Body of pancreas (tissue), 4 donors: Measurements from ENCODE around the gene ANO2. TPM values are rescaled to one million over a fixed set of nuclear protein-coding genes. Genes with fewer than 3 reads are reported as not detected.

Source experiments
- ATAC-seq: fragments of 150-250 bp; one replicate; pipeline ENCODE4 v1.9.1; 2016
- DNase-seq, 4 donors: peaks; one replicate each; pipeline ENCODE4 v3.0.0-alpha.2; 2019
- H3K27ac ChIP-seq, 4 donors: fragments of 200-600 bp; sonication (generic); 1 replicate in 3 of 4; 2 replicates in 1 of 4; pipeline versions ENCODE4 v1.5.1 to v1.6.1; 2016 to 2019; ENCODE audit warnings: mild to moderate bottlenecking in 1 of 4, mixed read lengths in 1 of 4, moderate library complexity in 1 of 4
- H3K27me3 ChIP-seq, 2 donors: fragments of 200-600 bp; sonication (generic); one replicate each; pipeline ENCODE4 v1.6.0; 2016; ENCODE audit warnings: mild to moderate bottlenecking in 1 of 2
- H3K36me3 ChIP-seq, 2 donors: fragments of 200-600 bp; sonication (generic); replicated peaks in 1 of 2; 2 replicates each; pipeline ENCODE4 v1.5.1; 2016; ENCODE audit warnings: low read depth in 2 of 2; ENCODE audit not compliant: insufficient read depth in 1 of 2
- H3K4me1 ChIP-seq: fragments of 200-600 bp; sonication (generic); one replicate; pipeline ENCODE4 v1.6.0; 2016
- H3K4me3 ChIP-seq, 2 donors: fragments of 200-600 bp; sonication (generic); 1 replicate in 1 of 2; 2 replicates in 1 of 2; pipeline ENCODE4 v1.5.1; 2016 to 2019
- H3K9me3 ChIP-seq, 3 donors: fragments of 200-600 bp; sonication (generic); 1 replicate in 2 of 3; 2 replicates in 1 of 3; pipeline ENCODE4 v1.5.1; 2016
- CTCF ChIP-seq, 7 experiments: fragments of 450-650 bp in 4 of 7; fragments of 200-600 bp in 3 of 7; sonication (generic) in 3 of 7; IDR thresholded peaks; one replicate each; pipeline ENCODE4 v1.5.1; 2016 to 2019; ENCODE audit warnings: antibody characterized with exemption in 7 of 7
- POLR2A ChIP-seq, 3 donors: fragments of 450-650 bp; IDR thresholded peaks; one replicate each; pipeline ENCODE4 v1.6.1; 2016; ENCODE audit warnings: antibody characterized with exemption in 3 of 3, mild to moderate bottlenecking in 2 of 3
- WGBS, 2 donors: methylation state at CpG; one replicate each; pipeline ENCODE4 v1.1.5; 2017; 5-methylcytosine and 5-hydroxymethylcytosine counted together
- intact Hi-C: fragments of 100-400 bp; cut with DNase I; formaldehyde crosslinking; loops from one replicate; pipeline ENCODE4 v1.15.1; 2023
- total RNA-seq, 2 donors: library from RNA; depleted of rRNA; stranded (reverse); fragments of >200 nt; gene quantifications; one replicate each; pipeline ENCODE4 v1.1.0, GENCODE V29; 2016

Gene ANO2
- total RNA-seq, 2 donors from 2014 or later = 2.1 to 4.3 TPM

- DNase-seq (no peak), ATAC-seq (no peak)
- H3K4me1 ChIP-seq = no peaks in the 10 kb centered on the region
- H3K9me3 ChIP-seq = no peaks in the 10 kb centered on the region
- H3K4me3 ChIP-seq = no peak overlapping the region
- no peaks in the 10 kb centered on the region for H3K27me3 ChIP-seq
- WGBS, 2 donors = 54 to 81% methylated on average over 1 of the region's 1 CpG
- no peak for TF ChIP-seq POLR2A (IDR thresholded peaks at IDR 0.05)
- no peak for TF ChIP-seq CTCF (IDR thresholded peaks at IDR 0.05)
- H3K27ac ChIP-seq = no peak overlapping the region
- no peaks in the 10 kb centered on the region for H3K36me3 ChIP-seq
- intact Hi-C loops = no loop called here
Measured at GRCh38 chr12:5710260-5710878, 234.7 kb downstream of the ANO2 start.

- H3K27me3 ChIP-seq = no peaks in the 10 kb centered on the region
- ATAC-seq = no peak
- no peak overlapping the region for H3K27ac ChIP-seq
- no peaks in the 10 kb centered on the region for H3K9me3 ChIP-seq
- TF ChIP-seq POLR2A (IDR thresholded peaks at IDR 0.05) (no peak), CTCF (IDR thresholded peaks at IDR 0.05) (no peak)
- DNase-seq = no peak
- intact Hi-C loops = no loop called here
- H3K4me3 ChIP-seq = no peak overlapping the region
- no peaks in the 10 kb centered on the region for H3K4me1 ChIP-seq
- H3K36me3 ChIP-seq = no peaks in the 10 kb centered on the region
Measured at GRCh38 chr12:5708371-5708770, 236.7 kb downstream of the ANO2 start.

GRCh38 chr12:5706247-5706646 is 238.8 kb downstream of the ANO2 start:
- intact Hi-C loops = no loop called here
- Histone ChIP-seq H3K36me3 (no peaks in the 10 kb centered on the region), H3K4me3 (no peak overlapping the region), H3K9me3 (no peaks in the 10 kb centered on the region), H3K27ac (no peak overlapping the region), H3K4me1 (no peaks in the 10 kb centered on the region), H3K27me3 (no peaks in the 10 kb centered on the region)
- no peak for TF ChIP-seq CTCF (IDR thresholded peaks at IDR 0.05)
- TF ChIP-seq POLR2A (IDR thresholded peaks at IDR 0.05) = no peak
- ATAC-seq (no peak), DNase-seq (no peak)
- 69 to 75% methylated on average over 4 of the region's 4 CpGs for WGBS, 2 donors

- Histone ChIP-seq H3K27me3 (no peaks in the 10 kb centered on the region), H3K4me1 (no peaks in the 10 kb centered on the region), H3K36me3 (no peaks in the 10 kb centered on the region), H3K27ac (no peak overlapping the region), H3K4me3 (no peak overlapping the region), H3K9me3 (no peaks in the 10 kb centered on the region)
- intact Hi-C loops = no loop called here
- ATAC-seq (no peak), DNase-seq (no peak)
- TF ChIP-seq POLR2A (IDR thresholded peaks at IDR 0.05) (no peak), CTCF (IDR thresholded peaks at IDR 0.05) (no peak)
- WGBS, 2 donors = 59 to 67% methylated on average over 9 of the region's 9 CpGs
Measured at GRCh38 chr12:5705791-5706190, 239.3 kb downstream of the ANO2 start.

- DNase-seq (no peak), ATAC-seq (no peak)
Measured at GRCh38 chr12:5694759-5695409, 250.2 kb downstream of the ANO2 start.

More at GRCh38 chr12:5694759-5695409, 250.2 kb downstream of the ANO2 start:
- Histone ChIP-seq H3K4me1 (no peaks in the 10 kb centered on the region), H3K27me3 (no peaks in the 10 kb centered on the region), H3K27ac (no peak overlapping the region), H3K36me3 (no peaks in the 10 kb centered on the region), H3K9me3 (no peaks in the 10 kb centered on the region), H3K4me3 (no peak overlapping the region)
- 59 to 63% methylated on average over 6 of the region's 6 CpGs for WGBS, 2 donors
- TF ChIP-seq CTCF (IDR thresholded peaks at IDR 0.05) (no peak), POLR2A (IDR thresholded peaks at IDR 0.05) (no peak)
- intact Hi-C loops = no loop called here
